HAP-1 (cell line): Measurements from ENCODE around the gene SPTLC2.
A peak's percentile ranks its signal among the peaks of the same experiment; 100 is the strongest.

Experiments
- DNase-seq, 2 experiments: peaks; one replicate each; pipeline ENCODE4 v3.0.0-alpha.2; 2016 to 2020; ENCODE audit warnings: low spot score in 2 of 2
- H3K27me3 ChIP-seq: fragments of 250-450 bp; sonication (Bioruptor Pico); 2 replicates; pipeline ENCODE4 v1.5.1; 2020; ENCODE audit warnings: low read depth, mild to moderate bottlenecking, moderate library complexity
- H3K36me3 ChIP-seq: fragments of 250-450 bp; sonication (Bioruptor Pico); replicated peaks from 2 replicates; pipeline ENCODE4 v1.5.1; 2020; ENCODE audit warnings: mild to moderate bottlenecking
- H3K4me1 ChIP-seq: fragments of 250-450 bp; sonication (Bioruptor Pico); 2 replicates; pipeline ENCODE4 v1.5.1; 2020; ENCODE audit warnings: mild to moderate bottlenecking
- H3K4me3 ChIP-seq: fragments of 250-450 bp; sonication (Bioruptor Pico); 2 replicates; pipeline ENCODE4 v1.5.1; 2020; ENCODE audit warnings: mild to moderate bottlenecking, moderate library complexity
- H3K9me3 ChIP-seq: fragments of 250-450 bp; sonication (Bioruptor Pico); 2 replicates; pipeline ENCODE4 v1.5.1; 2020; ENCODE audit warnings: mild to moderate bottlenecking, moderate library complexity
- in situ Hi-C: fragments of 300-500 bp; cut with MboI; formaldehyde crosslinking; loops from 3 replicates; pipeline ENCODE4 v1.14.3; 2020; ENCODE audit warnings: low sequenced_read_pairs, inconsistent platforms, mixed read lengths

SPTLC2 gene

GRCh38 chr14:77459072-77459723 lies 157.2 kb downstream of the SPTLC2 start:
- DNase-seq: peak; percentile 73 to 87
- no peaks in the 10 kb centered on the region for H3K9me3 ChIP-seq
- peaks cover 47% of the 10 kb centered on the region for H3K36me3 ChIP-seq
- peak overlapping the region; percentile 70 for H3K4me3 ChIP-seq
- H3K27me3 ChIP-seq: no peaks in the 10 kb centered on the region
- in situ Hi-C loops: no loop called here
- peaks cover 5% of the 10 kb centered on the region for H3K4me1 ChIP-seq

- Histone ChIP-seq H3K4me1 (peaks cover 5% of the 10 kb centered on the region), H3K36me3 (peaks cover 39% of the 10 kb centered on the region), H3K4me3 (peak overlapping the region; percentile 70), H3K9me3 (no peaks in the 10 kb centered on the region), H3K27me3 (no peaks in the 10 kb centered on the region)
- in situ Hi-C loops: no loop called here
- DNase-seq: peak; percentile 28 to 57
These were observed 158.0 kb downstream of the SPTLC2 start for GRCh38 chr14:77458249-77458950.

GRCh38 chr14:77457522-77458248 lies 158.8 kb downstream of the SPTLC2 start, which contains the start of the genes AHSA1 and VIPAS39:
Gene AHSA1 (plus strand): TSS chr14:77458093. CDS start chr14:77458190, 97 bp downstream.
Gene VIPAS39 (minus strand): TSS chr14:77457601. CDS start chr14:77454102, 3,499 bp downstream.
- in situ Hi-C loops: no loop called here
- no peaks in the 10 kb centered on the region for H3K9me3 ChIP-seq
- H3K4me3 ChIP-seq: peak within 1 kb of the TSS; percentile 70
- no peaks in the 10 kb centered on the region for H3K27me3 ChIP-seq
- DNase-seq: peak; percentile 96 to 99
- H3K36me3 ChIP-seq: peaks cover 34% of the 10 kb centered on the region
- H3K4me1 ChIP-seq: peaks cover 5% of the 10 kb centered on the region

- Histone ChIP-seq H3K9me3 (no peaks in the 10 kb centered on the region), H3K27me3 (no peaks in the 10 kb centered on the region), H3K4me3 (peak overlapping the region; percentile 70), H3K36me3 (peaks cover 28% of the 10 kb centered on the region), H3K4me1 (peaks cover 5% of the 10 kb centered on the region)
- in situ Hi-C loops: no loop called here
- DNase-seq: no peak
These were observed 159.3 kb downstream of the SPTLC2 start for GRCh38 chr14:77457115-77457521.
